ENCODE data around the gene CUEDC1. TPM values are rescaled to one million over a fixed set of nuclear protein-coding genes. Genes with fewer than 3 reads are reported as not detected.

The CUEDC1 gene
- total and polyA plus RNA-seq, 2 of the 13 experiments (the other 11 are each of a cell fraction or from before 2014, with no cell fraction given), result 7.4 to 12.9 TPM

DNA sequence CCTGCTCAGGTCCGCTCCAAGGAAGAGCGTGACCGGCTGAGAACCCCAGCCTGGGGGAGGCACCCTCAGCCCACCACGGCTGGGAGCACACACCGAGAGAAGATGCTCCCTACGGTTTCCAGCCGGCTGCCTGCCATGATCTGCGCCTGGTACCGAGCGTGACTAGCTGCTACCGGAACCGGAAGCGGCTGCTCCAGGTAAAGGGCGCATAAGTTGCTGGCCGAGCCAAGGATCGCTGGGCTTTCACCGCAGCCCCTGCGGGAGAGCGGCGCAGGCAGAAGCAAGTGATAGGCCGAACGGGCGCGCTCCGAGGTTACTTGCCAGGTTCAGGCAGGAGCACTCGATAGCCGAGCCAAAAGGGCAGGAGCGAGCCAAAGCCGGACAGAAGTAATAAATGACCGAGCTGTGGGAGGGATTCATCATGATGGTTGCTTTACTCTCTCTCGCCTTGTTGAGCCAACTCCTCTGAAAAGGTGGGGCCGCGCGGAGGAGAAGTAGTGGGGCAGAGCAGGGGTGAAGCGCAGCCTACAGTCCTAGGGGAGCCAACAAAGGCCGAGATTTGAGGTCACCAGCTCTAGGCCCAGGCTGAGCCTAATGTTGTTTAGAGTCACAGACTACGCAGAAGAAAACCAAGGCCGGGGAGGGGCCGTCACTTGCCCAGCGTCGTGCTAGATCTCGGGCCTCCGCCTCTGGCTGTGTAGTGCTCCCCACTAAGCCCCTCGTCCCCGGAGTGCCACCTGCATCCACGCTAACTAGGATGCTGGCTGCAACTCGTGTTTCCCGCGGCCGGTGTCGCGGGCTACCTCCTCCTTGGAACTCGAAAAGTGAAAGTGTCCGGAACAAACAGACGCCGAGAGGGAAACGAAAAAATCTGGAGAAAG lies 105.1 kb downstream of the CUEDC1 start, which contains the start of gene MRPS23 (continued):
- TF ChIP-seq ZBTB42 (CRISPR knock-in tag; IDR thresholded peaks at IDR 0.05), result peak; percentile 82
- TF ChIP-seq SRY (CRISPR knock-in tag; IDR thresholded peaks at IDR 0.05), result peak; percentile 84
- no peak for TF ChIP-seq SOX6 (IDR thresholded peaks at IDR 0.05)
- TF ChIP-seq SOX6 (CRISPR knock-in tag; IDR thresholded peaks at IDR 0.05), result peak; percentile 92
- peak; percentile 94 for TF ChIP-seq RXRA (CRISPR knock-in tag; IDR thresholded peaks at IDR 0.05)
- no peak for TF ChIP-seq ZNF260 (CRISPR knock-in tag; IDR thresholded peaks at IDR 0.05; ENCODE audit: borderline replicate concordance, low read depth)
- peak; percentile 96; the same call in 1 of the 2 replicates for TF ChIP-seq REL (CRISPR knock-in tag; conservative IDR thresholded peaks at IDR 0.05)
- TF ChIP-seq, protein P1, sequence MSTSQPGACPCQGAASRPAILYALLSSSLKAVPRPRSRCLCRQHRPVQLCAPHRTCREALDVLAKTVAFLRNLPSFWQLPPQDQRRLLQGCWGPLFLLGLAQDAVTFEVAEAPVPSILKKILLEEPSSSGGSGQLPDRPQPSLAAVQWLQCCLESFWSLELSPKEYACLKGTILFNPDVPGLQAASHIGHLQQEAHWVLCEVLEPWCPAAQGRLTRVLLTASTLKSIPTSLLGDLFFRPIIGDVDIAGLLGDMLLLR (CRISPR knock-in tag; IDR thresholded peaks at IDR 0.05), result peak; percentile 98
- peak; percentile 97 for TF ChIP-seq KDM5A (IDR thresholded peaks at IDR 0.05; ENCODE audit: borderline replicate concordance, low read length)
- TF ChIP-seq RFX1 (IDR thresholded peaks at IDR 0.05), result no peak; the same call in 1 of the 2 replicates
- peak; percentile 98 for TF ChIP-seq ZSCAN30 (CRISPR knock-in tag; IDR thresholded peaks at IDR 0.05)
- peak; percentile 72 for TF ChIP-seq ZNF652 (CRISPR knock-in tag; IDR thresholded peaks at IDR 0.05; ENCODE audit: borderline replicate concordance, low read depth)
- TF ChIP-seq, protein P2, sequence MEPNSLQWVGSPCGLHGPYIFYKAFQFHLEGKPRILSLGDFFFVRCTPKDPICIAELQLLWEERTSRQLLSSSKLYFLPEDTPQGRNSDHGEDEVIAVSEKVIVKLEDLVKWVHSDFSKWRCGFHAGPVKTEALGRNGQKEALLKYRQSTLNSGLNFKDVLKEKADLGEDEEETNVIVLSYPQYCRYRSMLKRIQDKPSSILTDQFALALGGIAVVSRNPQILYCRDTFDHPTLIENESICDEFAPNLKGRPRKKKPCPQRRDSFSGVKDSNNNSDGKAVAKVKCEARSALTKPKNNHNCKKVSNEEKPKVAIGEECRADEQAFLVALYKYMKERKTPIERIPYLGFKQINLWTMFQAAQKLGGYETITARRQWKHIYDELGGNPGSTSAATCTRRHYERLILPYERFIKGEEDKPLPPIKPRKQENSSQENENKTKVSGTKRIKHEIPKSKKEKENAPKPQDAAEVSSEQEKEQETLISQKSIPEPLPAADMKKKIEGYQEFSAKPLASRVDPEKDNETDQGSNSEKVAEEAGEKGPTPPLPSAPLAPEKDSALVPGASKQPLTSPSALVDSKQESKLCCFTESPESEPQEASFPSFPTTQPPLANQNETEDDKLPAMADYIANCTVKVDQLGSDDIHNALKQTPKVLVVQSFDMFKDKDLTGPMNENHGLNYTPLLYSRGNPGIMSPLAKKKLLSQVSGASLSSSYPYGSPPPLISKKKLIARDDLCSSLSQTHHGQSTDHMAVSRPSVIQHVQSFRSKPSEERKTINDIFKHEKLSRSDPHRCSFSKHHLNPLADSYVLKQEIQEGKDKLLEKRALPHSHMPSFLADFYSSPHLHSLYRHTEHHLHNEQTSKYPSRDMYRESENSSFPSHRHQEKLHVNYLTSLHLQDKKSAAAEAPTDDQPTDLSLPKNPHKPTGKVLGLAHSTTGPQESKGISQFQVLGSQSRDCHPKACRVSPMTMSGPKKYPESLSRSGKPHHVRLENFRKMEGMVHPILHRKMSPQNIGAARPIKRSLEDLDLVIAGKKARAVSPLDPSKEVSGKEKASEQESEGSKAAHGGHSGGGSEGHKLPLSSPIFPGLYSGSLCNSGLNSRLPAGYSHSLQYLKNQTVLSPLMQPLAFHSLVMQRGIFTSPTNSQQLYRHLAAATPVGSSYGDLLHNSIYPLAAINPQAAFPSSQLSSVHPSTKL (CRISPR knock-in tag; IDR thresholded peaks at IDR 0.05), result peak; percentile 84
- TF ChIP-seq ZNF337 (CRISPR knock-in tag; IDR thresholded peaks at IDR 0.05; ENCODE audit: borderline replicate concordance, low read depth), result peak; percentile 99
- TF ChIP-seq, protein P3, sequence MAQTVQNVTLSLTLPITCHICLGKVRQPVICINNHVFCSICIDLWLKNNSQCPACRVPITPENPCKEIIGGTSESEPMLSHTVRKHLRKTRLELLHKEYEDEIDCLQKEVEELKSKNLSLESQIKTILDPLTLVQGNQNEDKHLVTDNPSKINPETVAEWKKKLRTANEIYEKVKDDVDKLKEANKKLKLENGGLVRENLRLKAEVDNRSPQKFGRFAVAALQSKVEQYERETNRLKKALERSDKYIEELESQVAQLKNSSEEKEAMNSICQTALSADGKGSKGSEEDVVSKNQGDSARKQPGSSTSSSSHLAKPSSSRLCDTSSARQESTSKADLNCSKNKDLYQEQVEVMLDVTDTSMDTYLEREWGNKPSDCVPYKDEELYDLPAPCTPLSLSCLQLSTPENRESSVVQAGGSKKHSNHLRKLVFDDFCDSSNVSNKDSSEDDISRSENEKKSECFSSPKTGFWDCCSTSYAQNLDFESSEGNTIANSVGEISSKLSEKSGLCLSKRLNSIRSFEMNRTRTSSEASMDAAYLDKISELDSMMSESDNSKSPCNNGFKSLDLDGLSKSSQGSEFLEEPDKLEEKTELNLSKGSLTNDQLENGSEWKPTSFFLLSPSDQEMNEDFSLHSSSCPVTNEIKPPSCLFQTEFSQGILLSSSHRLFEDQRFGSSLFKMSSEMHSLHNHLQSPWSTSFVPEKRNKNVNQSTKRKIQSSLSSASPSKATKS (CRISPR knock-in tag; IDR thresholded peaks at IDR 0.05), result peak; percentile 97
- TF ChIP-seq GATA4 (IDR thresholded peaks at IDR 0.05; ENCODE audit: borderline replicate concordance, low read depth), result peak; percentile 67; the same call in 1 of the 2 replicates
- TF ChIP-seq, protein P4, sequence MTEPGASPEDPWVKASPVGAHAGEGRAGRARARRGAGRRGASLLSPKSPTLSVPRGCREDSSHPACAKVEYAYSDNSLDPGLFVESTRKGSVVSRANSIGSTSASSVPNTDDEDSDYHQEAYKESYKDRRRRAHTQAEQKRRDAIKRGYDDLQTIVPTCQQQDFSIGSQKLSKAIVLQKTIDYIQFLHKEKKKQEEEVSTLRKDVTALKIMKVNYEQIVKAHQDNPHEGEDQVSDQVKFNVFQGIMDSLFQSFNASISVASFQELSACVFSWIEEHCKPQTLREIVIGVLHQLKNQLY (CRISPR knock-in tag; IDR thresholded peaks at IDR 0.05), result peak; percentile 90
- TF ChIP-seq ZNF672 (CRISPR knock-in tag; IDR thresholded peaks at IDR 0.05), result peak; percentile 83; the same call in 1 of the 2 replicates
- peak; percentile 97 for TF ChIP-seq ETV6 (CRISPR knock-in tag; conservative IDR thresholded peaks at IDR 0.05)
- TF ChIP-seq SSRP1 (CRISPR knock-in tag; IDR thresholded peaks at IDR 0.05), result peak; percentile 74; the same call in 1 of the 2 replicates
- TF ChIP-seq GPN1 (CRISPR knock-in tag; IDR thresholded peaks at IDR 0.05; ENCODE audit: borderline replicate concordance), result peak; percentile 52; the same call in 1 of the 2 replicates
- TF ChIP-seq ZFP41 (CRISPR knock-in tag; IDR thresholded peaks at IDR 0.05; ENCODE audit: borderline replicate concordance), result peak; percentile 94
- TF ChIP-seq PAX8 (CRISPR knock-in tag; IDR thresholded peaks at IDR 0.05; ENCODE audit: borderline replicate concordance), result peak; percentile 96; the same call in 1 of the 2 replicates

Measured in HepG2 (cell line).